Skeletal muscle tissue (tissue), 4 donors: ENCODE data around the gene AGPAT3. TPM values are rescaled to one million over a fixed set of nuclear protein-coding genes. Genes with fewer than 3 reads are reported as not detected.

Experiments used
- H3K27ac ChIP-seq: one replicate; pipeline ENCODE4 v1.7.0; 2013; ENCODE audit warnings: mild to moderate bottlenecking, low read depth, low read length, inconsistent platforms
- H3K27me3 ChIP-seq, 3 donors: one replicate each; pipeline ENCODE4 v1.7.0; 2013; ENCODE audit warnings: low read length in 3 of 3; ENCODE audit not compliant: control insufficient read depth in 3 of 3, insufficient read depth in 3 of 3
- H3K36me3 ChIP-seq, 3 donors: one replicate each; pipeline ENCODE4 v1.7.0; 2013; ENCODE audit warnings: low read length in 3 of 3; ENCODE audit not compliant: control insufficient read depth in 3 of 3, insufficient read depth in 3 of 3
- H3K4me1 ChIP-seq, 3 donors: one replicate each; pipeline ENCODE4 v1.7.0; 2013; ENCODE audit warnings: low read length in 3 of 3, mild to moderate bottlenecking in 3 of 3; ENCODE audit not compliant: control insufficient read depth in 3 of 3, insufficient read depth in 3 of 3
- H3K4me3 ChIP-seq, 3 donors: one replicate each; pipeline ENCODE4 v1.7.0; 2013; ENCODE audit warnings: low read length in 3 of 3
- H3K9ac ChIP-seq, 3 donors: one replicate each; pipeline ENCODE4 v1.7.0; 2013; ENCODE audit warnings: low read length in 3 of 3, mild to moderate bottlenecking in 3 of 3, moderate library complexity in 2 of 3, low read depth in 1 of 3
- H3K9me3 ChIP-seq, 3 donors: one replicate each; pipeline ENCODE4 v1.7.0; 2013; ENCODE audit warnings: low read length in 3 of 3; ENCODE audit not compliant: control insufficient read depth in 3 of 3
- total RNA-seq: library from RNA; depleted of rRNA; stranded (reverse); fragments of >200 nt; gene quantifications from one replicate; pipeline ENCODE4 v1.2.3, GENCODE V29; 2014
- donor health status: Osteomylitis.

AGPAT3 gene
- total RNA-seq, 1 donor from 2014 or later: 16.7 TPM

- Histone ChIP-seq H3K4me3 (no peak overlapping the region), H3K27me3 (no peaks in the 10 kb centered on the region), H3K9ac (no peak overlapping the region), H3K9me3 (no peaks in the 10 kb centered on the region), H3K36me3 (peaks cover 18 to 21% (median 20%) of the 10 kb centered on the region in 3 donors), H3K4me1 (peaks cover 35 to 54% (median 45%) of the 10 kb centered on the region in 3 donors), H3K27ac (no peak overlapping the region)
Observed at GRCh38 chr21:43957128-43957571, 92.1 kb downstream of the AGPAT3 start.

GRCh38 chr21:43957611-43958362, 92.8 kb downstream of the AGPAT3 start:
- Histone ChIP-seq H3K4me3 (no peak overlapping the region), H3K9ac (no peak overlapping the region), H3K36me3 (peaks cover 18 to 24% (median 21%) of the 10 kb centered on the region in 3 donors), H3K27ac (no peak overlapping the region), H3K27me3 (no peaks in the 10 kb centered on the region), H3K9me3 (no peaks in the 10 kb centered on the region), H3K4me1 (peaks cover 29 to 48% (median 39%) of the 10 kb centered on the region in 3 donors)

- peaks cover 21 to 40% (median 31%) of the 10 kb centered on the region in 3 donors for H3K4me1 ChIP-seq
- H3K36me3 ChIP-seq: peaks cover 18 to 27% (median 21%) of the 10 kb centered on the region in 3 donors
- H3K9me3 ChIP-seq: no peaks in the 10 kb centered on the region
- H3K4me3 ChIP-seq: no peak overlapping the region
- no peak overlapping the region for H3K9ac ChIP-seq
- H3K27me3 ChIP-seq: no peaks in the 10 kb centered on the region
- H3K27ac ChIP-seq: no peak overlapping the region
Observed at GRCh38 chr21:43958364-43959158, 93.5 kb downstream of the AGPAT3 start.

GRCh38 chr21:43959231-43960116, 94.5 kb downstream of the AGPAT3 start:
- Histone ChIP-seq H3K9ac (no peak overlapping the region), H3K27me3 (no peaks in the 10 kb centered on the region), H3K4me3 (no peak overlapping the region), H3K4me1 (peaks cover 14 to 31% (median 22%) of the 10 kb centered on the region in 3 donors), H3K36me3 (peaks cover 18 to 27% (median 21%) of the 10 kb centered on the region in 3 donors), H3K9me3 (no peaks in the 10 kb centered on the region), H3K27ac (no peak overlapping the region)

- H3K27ac ChIP-seq: no peak overlapping the region
- H3K27me3 ChIP-seq: no peaks in the 10 kb centered on the region
- H3K9ac ChIP-seq: no peak overlapping the region
- peaks cover 6 to 18% (median 9%) of the 10 kb centered on the region in 3 donors for H3K4me1 ChIP-seq
- no peak overlapping the region for H3K4me3 ChIP-seq
- H3K36me3 ChIP-seq: peaks cover 18 to 32% (median 21%) of the 10 kb centered on the region in 3 donors
- no peaks in the 10 kb centered on the region for H3K9me3 ChIP-seq
Observed at GRCh38 chr21:43961382-43961909, 96.4 kb downstream of the AGPAT3 start.

- Histone ChIP-seq H3K9ac (no peak overlapping the region), H3K36me3 (peaks cover 24 to 31% (median 30%) of the 10 kb centered on the region in 3 donors), H3K27ac (no peak overlapping the region), H3K4me3 (no peak overlapping the region), H3K27me3 (no peaks in the 10 kb centered on the region), H3K4me1 (peaks cover 0 to 2% (median 0%) of the 10 kb centered on the region in 3 donors), H3K9me3 (no peaks in the 10 kb centered on the region)
Observed at GRCh38 chr21:43965911-43966585, 101.0 kb downstream of the AGPAT3 start.

- H3K36me3 ChIP-seq: peaks cover 23 to 32% (median 29%) of the 10 kb centered on the region in 3 donors
- H3K9ac ChIP-seq: no peak overlapping the region
- peaks cover 4 to 10% (median 5%) of the 10 kb centered on the region in 3 donors for H3K4me1 ChIP-seq
- no peaks in the 10 kb centered on the region for H3K9me3 ChIP-seq
- no peak overlapping the region for H3K4me3 ChIP-seq
- H3K27me3 ChIP-seq: no peaks in the 10 kb centered on the region
- no peak overlapping the region for H3K27ac ChIP-seq
Observed at GRCh38 chr21:43966946-43967512, 102.0 kb downstream of the AGPAT3 start.

- Histone ChIP-seq H3K27me3 (no peaks in the 10 kb centered on the region), H3K9me3 (no peaks in the 10 kb centered on the region), H3K4me3 (no peak overlapping the region), H3K27ac (no peak overlapping the region), H3K36me3 (peaks cover 26 to 32% (median 29%) of the 10 kb centered on the region in 3 donors), H3K4me1 (peaks cover 4 to 10% (median 5%) of the 10 kb centered on the region in 3 donors), H3K9ac (no peak overlapping the region)
Observed at GRCh38 chr21:43967981-43968380, 103.0 kb downstream of the AGPAT3 start.
